HCT116 (cell line): ENCODE results near the gene EML1.

Source experiments
- EGR1 ChIP-seq: IDR thresholded peaks from 2 replicates; pipeline ENCODE4 v1.6.1; 2012; ENCODE audit warnings: low read depth
- POLR2A ChIP-seq: IDR thresholded peaks from 2 replicates; pipeline ENCODE4 v1.7.0; 2011; ENCODE audit warnings: borderline replicate concordance; ENCODE audit not compliant: insufficient read depth, insufficient read length; ENCODE audit errors: extremely low read depth
- POLR2AphosphoS5 ChIP-seq: IDR thresholded peaks from 2 replicates; pipeline ENCODE4 v1.6.1; 2011; ENCODE audit warnings: mild to moderate bottlenecking, low read depth, low read length, moderate library complexity
- SRF ChIP-seq: IDR thresholded peaks from 2 replicates; pipeline ENCODE4 v1.6.1; 2012; ENCODE audit warnings: low read depth
- ZBTB33 ChIP-seq: IDR thresholded peaks from 2 replicates; pipeline ENCODE4 v1.6.1; 2011; ENCODE audit warnings: mild to moderate bottlenecking, low read length, moderate library complexity; ENCODE audit not compliant: insufficient replicate concordance; ENCODE audit errors: extremely low read depth
- TF ChIP-seq, protein P1 (sequence below), 3 experiments: fragments of 200-600 bp in 1 of 3; sonication (generic) in 1 of 3; IDR thresholded peaks in 2 of 3; conservative IDR thresholded peaks in 1 of 3; 2 replicates each; pipeline ENCODE4 v1.5.1; 2012 to 2017; ENCODE audit warnings: low read depth in 2 of 3, low read length in 2 of 3, antibody characterized with exemption in 1 of 3, borderline replicate concordance in 1 of 3, control low read depth in 1 of 3, mild to moderate bottlenecking in 1 of 3, mixed read lengths in 1 of 3, mixed run types in 1 of 3, moderate library complexity in 1 of 3; ENCODE audit not compliant: insufficient read depth in 1 of 3

DNA sequence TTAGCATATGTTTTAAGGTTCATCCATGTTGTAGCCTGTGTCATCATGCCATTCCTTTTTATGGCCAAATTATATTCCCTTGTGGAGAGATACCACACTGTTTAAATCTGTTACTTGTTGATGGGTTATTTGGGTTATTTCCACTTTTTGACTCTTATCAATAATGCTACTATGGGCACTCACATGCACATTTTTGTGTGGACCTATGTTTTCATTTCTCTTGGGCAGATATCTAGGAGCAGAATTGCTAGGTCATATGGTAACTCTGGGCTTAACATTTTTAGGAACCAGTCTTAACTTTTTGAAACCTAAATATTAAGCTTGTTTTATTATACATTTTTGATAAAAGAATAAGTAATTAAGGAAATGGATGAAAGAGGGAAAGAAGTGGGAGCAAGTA lies 4.0 kb downstream of the EML1 start:
- TF ChIP-seq ZBTB33 (no peak), SRF (no peak), POLR2A (no peak), EGR1 (no peak), POLR2AphosphoS5 (no peak)
- TF ChIP-seq, protein P1, sequence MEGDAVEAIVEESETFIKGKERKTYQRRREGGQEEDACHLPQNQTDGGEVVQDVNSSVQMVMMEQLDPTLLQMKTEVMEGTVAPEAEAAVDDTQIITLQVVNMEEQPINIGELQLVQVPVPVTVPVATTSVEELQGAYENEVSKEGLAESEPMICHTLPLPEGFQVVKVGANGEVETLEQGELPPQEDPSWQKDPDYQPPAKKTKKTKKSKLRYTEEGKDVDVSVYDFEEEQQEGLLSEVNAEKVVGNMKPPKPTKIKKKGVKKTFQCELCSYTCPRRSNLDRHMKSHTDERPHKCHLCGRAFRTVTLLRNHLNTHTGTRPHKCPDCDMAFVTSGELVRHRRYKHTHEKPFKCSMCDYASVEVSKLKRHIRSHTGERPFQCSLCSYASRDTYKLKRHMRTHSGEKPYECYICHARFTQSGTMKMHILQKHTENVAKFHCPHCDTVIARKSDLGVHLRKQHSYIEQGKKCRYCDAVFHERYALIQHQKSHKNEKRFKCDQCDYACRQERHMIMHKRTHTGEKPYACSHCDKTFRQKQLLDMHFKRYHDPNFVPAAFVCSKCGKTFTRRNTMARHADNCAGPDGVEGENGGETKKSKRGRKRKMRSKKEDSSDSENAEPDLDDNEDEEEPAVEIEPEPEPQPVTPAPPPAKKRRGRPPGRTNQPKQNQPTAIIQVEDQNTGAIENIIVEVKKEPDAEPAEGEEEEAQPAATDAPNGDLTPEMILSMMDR (IDR thresholded peaks at IDR 0.05 in 2 of 3, conservative IDR thresholded peaks at IDR 0.05 in 1 of 3; ENCODE audit: borderline replicate concordance in 1 of 3, insufficient read depth in 1 of 3, low read depth in 2 of 3, low read length in 2 of 3), result no peak
